GM18505 (cell line): ENCODE measurements around the gene EMILIN2.

Experiments
- ATAC-seq: cut with Tn5 transposase; IDR thresholded peaks from one replicate; pipeline ENCODE4 v1.9.1; 2021; ENCODE audit not compliant: unreplicated experiment
- POLR2A ChIP-seq: IDR thresholded peaks from 4 replicates; pipeline ENCODE4 v1.6.1; 2011; ENCODE audit warnings: borderline replicate concordance; ENCODE audit not compliant: insufficient read depth, insufficient read length; ENCODE audit errors: extremely low read depth

EMILIN2 gene

DNA sequence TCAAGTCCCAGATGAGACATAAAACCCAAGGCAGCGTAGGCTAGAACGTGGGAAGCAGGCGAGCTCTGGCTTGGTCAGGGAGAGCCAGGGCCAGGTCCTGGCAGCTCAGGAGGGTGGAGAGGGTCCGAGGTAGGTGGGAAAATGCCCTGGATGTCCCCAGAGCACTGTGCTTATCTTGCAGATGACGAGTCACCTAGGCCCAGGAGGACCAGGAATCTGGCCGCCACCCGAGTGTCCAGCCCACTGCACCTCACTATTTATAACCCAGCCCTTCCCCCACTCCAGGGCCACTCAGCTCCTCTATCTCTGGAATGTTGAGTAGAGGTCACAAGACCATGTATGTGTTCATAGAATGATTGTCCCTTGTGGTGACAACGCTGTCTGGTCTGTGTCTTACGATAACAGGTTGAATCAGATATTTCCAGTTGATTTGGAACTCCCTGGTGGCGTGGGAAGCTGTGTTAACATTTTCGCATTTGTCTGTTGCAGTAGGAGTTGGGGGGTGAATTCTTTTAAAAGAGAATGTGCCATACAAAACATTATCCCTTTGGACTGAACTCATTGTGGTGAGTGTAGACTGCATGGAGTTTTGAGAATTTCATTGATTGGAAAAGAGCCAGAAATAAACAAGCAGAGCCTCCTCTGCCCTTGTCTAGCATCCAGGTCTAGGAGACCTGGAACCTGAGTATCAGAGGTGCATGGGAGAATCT, 47.5 kb downstream of the EMILIN2 start:
- no peak for ATAC-seq
- TF ChIP-seq POLR2A: no peak

- TF ChIP-seq POLR2A: no peak
- ATAC-seq: no peak
Observed at GRCh38 chr18:2894841-2895370, 48.1 kb downstream of the EMILIN2 start.

DNA sequence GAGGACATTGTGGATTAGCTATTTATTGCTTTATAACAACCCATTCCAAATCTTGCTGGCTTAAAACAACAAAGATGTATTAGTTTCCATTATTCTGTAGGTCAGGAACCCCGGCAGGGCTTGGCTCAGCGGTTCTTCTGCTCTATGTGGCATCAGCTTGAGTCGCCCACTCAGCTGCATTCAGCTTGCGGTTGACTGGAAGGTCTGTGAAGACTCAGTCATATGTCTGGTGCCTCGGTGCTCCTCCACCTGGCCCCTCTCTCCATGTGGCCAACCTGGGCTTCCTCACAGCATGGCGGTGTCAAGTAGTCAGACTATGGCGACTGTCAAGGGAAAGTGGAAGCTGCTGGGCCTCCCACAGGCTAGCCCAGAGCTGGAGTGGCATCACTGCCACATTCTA, 48.6 kb downstream of the EMILIN2 start:
- no peak for TF ChIP-seq POLR2A
- no peak for ATAC-seq

- no peak for ATAC-seq
- TF ChIP-seq POLR2A: no peak
Observed at GRCh38 chr18:2896990-2897389, 50.2 kb downstream of the EMILIN2 start.

DNA sequence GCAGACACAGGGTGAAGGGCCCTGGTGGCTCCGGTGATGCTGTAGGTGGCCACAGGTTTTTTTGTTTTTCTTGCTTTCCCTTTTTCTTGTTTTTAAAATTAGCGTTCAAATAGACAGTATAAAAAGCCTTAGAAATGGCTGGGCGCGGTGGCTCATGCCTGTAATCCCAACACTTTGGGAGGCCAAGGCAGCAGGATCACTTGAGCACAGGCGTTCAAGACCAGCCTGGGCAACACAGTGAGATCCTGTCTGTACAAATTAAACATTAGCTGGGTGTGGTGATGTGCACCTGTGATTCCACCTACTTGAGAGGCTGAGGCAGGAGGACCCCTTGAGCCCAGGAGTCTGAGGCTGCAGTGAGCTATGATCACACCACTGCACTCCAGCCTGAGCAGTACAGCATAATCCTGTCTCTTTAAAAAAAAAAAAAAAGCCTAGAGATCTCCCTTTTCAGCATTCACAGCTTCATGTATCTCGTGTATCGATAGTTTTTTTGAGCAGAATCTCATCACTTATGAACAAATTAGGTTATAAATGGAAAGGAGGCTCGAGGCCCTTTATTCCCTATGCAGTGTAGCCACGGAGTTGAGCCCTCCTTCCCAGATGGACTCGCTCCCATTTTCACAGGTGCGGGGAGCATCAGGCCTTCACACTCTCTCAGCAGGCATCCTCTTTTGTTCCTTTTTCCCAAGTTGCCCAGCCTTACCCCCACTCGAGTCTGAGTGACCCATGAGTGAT, 50.8 kb downstream of the EMILIN2 start:
- ATAC-seq: no peak
- TF ChIP-seq POLR2A: no peak

DNA sequence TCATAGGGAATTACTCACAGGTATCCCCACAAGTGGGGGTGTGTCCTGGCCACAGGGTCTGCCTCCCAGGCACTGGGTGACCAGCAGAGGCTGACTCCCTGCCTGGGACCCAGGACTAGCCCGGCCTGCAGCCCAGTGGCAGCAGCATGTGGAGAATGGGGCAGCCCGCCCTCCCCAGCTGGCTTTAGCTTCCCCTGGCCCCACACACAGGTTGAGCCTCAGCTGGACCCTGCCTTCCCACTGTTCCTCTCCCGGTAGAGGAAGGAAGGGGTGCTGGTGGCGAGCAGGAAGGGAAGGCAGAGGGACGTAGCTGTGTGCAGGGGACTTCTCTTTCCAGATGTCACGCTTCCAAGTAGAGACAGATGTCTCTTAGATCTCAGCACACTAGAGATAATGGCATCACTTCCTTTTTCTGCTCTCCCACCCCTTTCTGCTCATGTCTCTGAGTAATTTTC, 51.4 kb downstream of the EMILIN2 start:
- no peak for ATAC-seq

GRCh38 chr18:2900684-2901422, 54.0 kb downstream of the EMILIN2 start:
- no peak for TF ChIP-seq POLR2A
- no peak for ATAC-seq

More for the DNA sequence above, 51.4 kb downstream of the EMILIN2 start:
- TF ChIP-seq POLR2A: no peak

GRCh38 chr18:2901423-2901985, 54.7 kb downstream of the EMILIN2 start:
- ATAC-seq: no peak

GRCh38 chr18:2902327-2902726, 55.5 kb downstream of the EMILIN2 start:
- TF ChIP-seq POLR2A: no peak
- no peak for ATAC-seq

More at GRCh38 chr18:2901423-2901985, 54.7 kb downstream of the EMILIN2 start:
- TF ChIP-seq POLR2A: no peak

GRCh38 chr18:2903006-2903405, 56.2 kb downstream of the EMILIN2 start:
- no peak for TF ChIP-seq POLR2A
- no peak for ATAC-seq

DNA sequence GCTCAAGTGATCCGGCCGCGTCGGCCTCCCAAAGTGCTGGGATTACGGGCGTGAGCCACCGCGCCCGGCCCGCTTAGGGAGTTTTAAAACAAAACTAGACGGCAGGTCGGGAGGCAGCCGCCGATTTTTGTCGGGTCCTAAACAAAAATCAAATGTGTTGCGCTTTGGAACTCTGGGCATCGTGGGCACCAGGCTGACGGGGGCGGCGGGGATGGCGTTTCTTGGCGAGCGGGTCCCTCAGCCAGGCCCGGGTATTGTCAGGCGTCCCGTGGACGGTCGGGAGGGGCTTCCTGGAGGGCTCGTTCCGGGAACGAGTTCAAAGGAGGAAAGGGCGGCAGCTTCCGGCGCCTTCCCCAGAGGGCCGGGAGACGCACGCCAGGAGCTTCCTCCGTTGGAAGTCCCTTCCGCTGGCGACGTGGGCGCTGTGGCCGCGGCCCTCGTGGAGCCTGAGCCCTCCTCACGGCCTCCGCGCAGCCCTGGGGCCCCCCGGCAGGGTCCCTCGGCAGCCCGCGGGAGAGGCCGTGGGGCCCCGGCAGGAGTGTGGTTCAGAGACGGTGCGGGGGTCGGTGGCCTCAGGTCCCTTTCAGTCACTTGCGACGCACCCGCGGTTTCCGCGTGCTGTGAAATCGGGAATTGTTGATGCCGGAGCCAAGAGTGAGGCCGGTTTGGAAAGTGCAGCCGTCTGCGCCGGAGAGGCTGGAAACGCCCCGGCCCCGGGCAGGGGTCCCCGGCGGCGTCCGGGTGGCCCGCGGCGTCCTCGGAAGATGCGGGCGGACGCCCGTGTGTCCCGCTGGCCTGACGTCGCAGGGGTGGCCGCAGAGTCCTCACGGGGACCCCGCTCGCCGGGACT, 59.3 kb downstream of the EMILIN2 start:
- peak; percentile 33 for TF ChIP-seq POLR2A
- peak; percentile 38 for ATAC-seq
